M059J (cell line): Measurements from ENCODE around the gene AP1M2. TPM values are rescaled to one million over a fixed set of nuclear protein-coding genes. Genes with fewer than 3 reads are reported as not detected.
"Not testable (repeated sequence)": the region's sequence is repeated elsewhere in the genome, so short reads cannot be mapped to it uniquely, and the experiment has no call there.

Experiments
- DNase-seq: peaks from one replicate; pipeline ENCODE4 v3.0.0-alpha.2; 2012; ENCODE audit warnings: low read depth
- total RNA-seq: library from RNA; depleted of rRNA; stranded (reverse); fragments of >200 nt; shearing (Covaris generic); gene quantifications from 2 replicates; pipeline ENCODE4 v1.2.3, GENCODE V29; 2014

The AP1M2 gene
- total RNA-seq, 1 experiment from 2014 or later: 9.0 TPM

DNA sequence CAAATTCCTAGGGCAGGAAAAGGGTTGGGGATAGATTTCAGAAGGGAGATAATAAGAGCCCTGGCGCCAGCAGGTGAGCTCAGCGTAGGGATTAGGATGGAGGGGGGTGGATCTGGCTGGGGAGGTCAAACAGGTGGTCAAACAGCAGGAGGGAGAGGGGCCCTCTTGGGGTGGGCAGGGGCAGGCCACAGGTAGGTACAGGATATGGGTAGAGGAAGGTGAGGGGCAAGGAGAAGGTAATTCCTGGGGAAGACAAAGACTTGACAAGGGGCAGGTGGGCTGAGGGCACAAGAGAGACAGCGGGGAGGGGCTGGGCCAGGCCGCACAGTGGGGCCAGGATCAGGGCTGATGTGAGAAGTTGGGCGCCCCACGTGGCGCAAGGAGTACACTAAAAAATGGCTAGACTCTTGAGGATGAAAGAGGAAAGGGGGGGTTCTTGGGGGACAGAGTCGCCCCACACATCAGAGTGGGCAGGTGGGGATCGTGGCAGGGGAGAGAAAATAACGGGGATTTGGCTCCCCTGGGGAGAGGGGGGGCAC, 22.0 kb downstream of the AP1M2 start:
- no peak for DNase-seq

DNA sequence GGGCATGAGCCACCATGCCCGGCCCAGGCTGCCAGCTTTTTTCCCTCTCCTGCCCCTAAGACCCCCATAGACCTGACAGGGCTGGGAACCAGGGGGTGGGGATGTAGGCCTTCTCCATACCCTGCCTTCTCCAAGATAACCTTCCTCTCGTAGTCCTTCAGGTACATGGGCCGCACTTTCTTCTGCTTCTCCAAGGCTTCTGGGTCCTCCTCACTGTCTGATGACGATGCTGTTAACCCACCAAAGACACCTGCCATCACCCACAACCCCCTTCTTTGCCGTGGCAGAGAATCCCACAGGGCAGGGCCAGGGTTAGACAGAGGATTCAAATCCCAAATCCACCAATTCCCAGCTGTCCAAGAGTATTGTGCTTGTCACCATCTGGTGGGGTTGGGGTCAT, 24.5 kb downstream of the AP1M2 start:
- no peak for DNase-seq

DNA sequence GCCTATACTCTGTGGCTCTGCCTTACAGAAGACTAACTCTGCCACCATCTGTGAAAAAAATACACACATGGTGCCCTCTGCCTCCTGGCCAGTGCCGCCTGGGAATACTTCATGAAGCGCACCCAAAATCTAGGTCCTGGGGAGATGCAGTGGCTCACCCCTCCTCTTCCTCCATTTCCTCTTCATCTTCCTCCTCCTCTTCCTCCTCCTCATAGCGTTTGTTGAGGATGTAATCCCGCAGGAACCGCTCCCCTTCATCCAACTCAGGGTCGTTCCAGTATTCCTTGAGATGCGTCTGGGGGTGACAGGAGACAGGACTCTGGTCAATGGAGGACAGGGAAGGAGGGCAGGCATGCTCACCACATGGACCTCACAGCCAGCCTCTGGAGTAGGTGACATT, 27.0 kb downstream of the AP1M2 start:
- DNase-seq: no peak

DNA sequence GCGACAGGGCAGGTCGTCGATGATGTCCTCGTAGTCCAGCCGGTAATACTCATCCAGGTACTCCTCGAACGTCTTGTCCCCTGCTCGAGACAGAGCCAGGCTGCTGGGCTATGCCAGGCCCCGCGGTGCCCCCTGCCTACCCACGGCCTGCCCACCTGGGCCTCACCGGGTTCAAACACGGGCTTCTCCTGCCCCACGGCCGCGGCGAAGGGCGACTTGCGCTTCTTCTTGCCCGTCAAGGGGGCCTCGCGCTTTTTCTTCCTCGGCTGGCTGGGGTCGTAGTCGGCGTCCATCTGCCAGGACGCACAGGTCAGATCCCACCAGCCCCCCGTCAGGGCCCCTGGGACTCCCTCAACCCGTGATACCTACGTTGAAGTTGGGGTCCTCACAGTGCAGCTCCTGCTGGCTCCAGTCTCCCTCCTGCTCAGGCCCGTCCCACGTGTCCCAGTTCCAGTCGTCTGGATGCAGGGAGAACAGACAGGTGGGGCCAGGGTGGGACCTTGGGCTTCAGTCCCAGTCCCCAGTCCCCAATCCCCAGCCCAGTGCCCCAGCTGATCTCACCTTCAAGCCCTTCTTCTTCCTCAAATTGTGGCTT, 29.4 kb downstream of the AP1M2 start:
- DNase-seq: no peak

DNA sequence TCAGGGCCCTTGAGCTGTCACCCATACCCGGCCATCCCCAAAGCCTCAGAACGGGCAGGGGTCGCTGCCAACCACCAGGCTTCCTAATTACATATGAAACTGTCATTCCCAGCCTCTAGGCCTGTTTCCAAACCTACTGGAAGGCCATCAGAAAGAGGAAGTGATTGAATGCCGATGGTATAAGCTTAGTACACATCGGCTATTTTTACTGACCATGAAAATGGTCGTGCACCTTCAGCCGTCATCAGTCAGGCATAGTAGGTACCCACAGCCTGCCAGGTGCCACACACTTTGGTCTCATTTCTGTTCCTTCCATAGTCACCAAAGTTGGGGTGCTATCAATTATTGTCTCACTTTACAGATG, 31.5 kb downstream of the AP1M2 start:
- no peak for DNase-seq

DNA sequence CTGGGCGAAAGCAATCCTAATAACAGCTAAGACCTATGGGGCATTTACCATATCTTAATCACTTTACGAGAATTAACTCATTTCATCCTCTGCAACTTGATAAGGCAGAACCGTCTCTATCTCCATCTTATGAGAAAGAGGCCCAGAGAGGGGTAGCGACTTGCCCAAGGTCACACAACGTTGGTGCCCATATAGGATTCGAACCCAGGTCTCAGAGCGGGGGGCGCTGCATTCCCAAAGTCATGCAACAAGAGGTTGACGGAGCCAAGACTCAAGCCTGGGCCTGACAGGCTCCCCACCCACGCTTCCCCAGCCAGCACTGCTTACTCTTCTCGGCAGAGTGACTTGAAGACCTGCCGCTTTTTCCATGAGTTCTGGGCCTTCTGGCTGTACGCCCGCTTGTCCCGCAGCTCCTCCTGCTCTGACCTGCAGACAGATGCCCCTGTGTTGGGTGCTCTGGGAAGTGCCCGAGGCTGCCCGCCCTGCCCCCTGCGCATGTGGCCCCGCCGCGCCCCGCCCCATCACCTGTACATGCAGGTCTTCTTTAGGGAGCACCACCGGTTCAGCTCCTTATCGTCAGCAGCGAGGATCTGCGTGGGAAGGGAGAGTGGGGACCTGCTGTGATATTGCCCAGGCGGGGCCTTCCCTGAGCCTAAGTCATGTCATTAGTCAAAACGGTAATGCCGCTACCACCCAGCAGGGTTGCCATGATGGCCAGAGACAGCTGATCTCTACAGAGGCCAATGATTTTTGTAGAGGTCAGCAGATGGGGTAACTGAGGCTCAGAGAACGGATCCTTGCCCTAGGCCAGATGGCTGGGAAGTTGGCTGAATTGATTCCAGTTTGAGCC, 32.1 kb downstream of the AP1M2 start:
- no peak for DNase-seq

DNA sequence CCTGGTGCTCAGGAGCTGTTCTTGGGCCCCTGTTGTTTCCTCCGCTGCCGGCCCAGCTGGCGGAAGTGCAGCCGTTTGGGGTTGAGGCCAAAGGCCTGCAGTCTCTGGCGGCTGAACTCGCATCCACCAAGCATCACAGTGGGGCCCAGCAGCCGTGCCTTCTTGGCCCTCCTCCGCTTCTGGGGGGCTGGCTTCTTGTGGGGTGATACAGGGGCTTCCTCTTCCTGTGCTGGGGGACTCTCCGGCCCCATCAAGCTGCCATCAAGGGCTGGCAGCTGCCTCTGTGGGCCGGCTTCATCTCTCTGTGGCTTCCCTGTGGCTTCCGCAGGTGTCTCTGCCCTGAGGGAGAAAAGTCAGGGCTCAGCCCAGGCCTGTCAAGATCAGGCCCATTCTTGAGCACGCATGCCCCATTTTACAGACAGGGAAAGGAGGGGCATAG, 33.1 kb downstream of the AP1M2 start:
- DNase-seq: no peak

DNA sequence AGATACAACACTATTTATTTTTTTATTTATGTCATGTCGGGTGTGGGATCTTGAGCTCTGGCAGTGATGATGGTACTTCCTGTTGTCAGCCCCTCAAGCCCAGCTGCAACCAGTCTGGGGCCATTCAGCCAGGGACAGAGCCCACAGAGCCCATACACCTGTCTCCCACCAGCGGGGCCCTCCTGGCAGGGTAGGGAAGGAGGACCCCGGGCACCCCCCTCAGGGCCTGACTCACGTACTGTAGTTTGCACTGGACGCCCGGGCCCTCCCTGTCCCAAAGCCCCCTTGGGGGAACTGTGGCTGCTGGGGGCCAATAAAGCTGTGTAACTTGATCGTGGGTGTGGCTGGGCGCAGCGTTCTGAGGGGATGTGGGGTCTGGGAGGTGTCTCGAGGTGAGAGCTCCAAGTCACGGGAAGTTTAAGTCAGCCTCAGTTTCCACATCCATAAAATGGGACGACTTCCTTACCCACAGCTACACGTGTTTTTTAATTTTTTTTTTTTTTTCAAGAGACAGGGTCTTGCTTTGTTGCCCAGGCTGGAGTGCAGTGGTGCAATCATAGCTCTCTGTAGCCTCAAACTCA, 33.9 kb downstream of the AP1M2 start:
- no peak for DNase-seq

DNA sequence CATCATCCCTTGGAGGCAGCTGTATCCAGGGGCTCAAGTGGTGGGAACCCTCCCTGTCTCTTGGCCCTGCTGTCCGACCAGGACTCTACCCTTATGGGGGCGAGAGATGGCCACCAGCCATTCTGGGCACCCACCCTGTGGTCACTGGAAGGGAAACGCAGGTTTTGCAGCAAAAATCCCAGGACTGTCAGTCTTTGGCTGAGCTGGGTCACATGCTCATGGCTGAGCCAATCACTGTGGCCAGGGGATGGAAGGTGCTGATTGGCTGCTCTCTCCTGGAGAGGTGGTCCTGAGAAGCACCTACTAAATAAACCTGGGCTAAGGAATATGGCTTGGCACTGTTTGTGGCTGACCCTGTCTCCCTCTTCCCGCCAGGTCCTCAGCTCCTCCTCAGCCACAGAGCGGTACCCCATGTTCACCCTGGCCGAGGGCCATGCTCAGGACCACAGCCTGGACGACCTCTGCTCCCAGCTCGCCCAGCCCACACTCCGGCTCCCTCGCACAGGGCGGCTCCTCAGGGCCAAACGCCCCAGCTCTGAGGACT, 34.5 kb downstream of the AP1M2 start:
- peak; percentile 49 for DNase-seq

DNA sequence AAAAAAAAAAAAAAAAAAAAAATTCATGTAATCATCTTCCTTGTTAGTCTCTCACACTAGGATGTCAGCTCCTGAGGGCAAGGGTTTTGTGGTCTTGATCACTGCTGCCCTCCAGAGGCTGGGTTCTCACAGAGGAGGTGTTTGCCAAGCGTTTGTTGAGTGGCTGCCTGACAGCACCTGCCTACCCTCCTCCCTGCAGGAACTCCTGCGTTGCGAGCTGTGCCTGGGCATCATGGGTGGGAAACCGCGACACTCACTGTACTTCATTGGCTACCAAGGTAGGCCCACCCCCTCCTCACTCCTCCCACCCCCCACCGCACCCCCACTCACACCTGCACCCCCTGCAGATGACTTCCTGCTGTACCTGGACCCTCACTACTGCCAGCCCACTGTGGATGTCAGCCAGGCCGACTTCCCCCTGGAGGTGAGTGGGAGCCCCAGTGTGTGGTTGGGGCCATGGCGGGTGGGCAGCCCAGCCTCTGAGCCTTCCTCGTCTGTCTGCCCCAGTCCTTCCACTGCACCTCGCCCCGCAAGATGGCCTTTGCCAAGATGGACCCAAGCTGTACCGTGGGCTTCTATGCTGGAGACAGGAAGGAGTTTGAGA, 35.3 kb downstream of the AP1M2 start:
- peak; percentile 57 for DNase-seq

DNA sequence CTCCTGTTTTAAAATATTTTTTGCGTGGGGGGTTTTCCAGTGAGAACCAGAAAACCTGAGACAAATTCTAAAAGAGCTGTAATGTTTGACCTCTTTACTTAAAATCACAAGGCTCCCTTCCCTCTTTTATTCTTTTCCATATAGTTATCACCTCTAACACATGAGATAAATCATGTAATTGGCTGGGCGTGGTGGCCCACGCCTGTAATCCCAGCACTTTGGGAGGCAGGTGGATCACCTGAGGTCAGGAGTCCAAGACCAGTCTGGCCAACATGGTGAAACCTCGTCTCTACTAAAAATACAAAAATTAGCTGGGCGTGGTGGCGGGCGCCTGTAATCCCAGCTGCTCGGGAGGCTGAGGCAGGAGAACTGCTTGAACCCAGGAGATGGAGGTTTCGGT, 36.1 kb downstream of the AP1M2 start:
- DNase-seq: not testable (repeated sequence)

DNA sequence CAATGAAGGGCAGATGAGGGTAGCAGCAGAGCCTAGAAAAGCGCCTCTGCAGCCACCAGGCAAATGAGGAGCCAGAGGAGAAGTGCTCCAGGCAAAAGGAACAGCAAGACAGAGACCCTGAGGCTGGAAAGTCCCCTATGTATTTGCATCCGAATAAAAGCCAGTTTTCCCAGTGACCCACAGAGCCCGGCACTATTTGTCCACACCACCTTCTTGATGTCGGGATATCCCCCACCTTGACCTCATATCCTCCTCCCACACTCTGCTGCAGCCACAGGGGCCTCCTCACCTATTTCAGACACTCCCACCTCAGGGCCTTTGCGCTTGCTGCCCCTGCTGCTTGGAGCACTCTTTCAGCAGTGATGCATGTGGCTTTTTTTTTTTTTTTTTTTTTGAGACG, 36.8 kb downstream of the AP1M2 start:
- DNase-seq: no peak

DNA sequence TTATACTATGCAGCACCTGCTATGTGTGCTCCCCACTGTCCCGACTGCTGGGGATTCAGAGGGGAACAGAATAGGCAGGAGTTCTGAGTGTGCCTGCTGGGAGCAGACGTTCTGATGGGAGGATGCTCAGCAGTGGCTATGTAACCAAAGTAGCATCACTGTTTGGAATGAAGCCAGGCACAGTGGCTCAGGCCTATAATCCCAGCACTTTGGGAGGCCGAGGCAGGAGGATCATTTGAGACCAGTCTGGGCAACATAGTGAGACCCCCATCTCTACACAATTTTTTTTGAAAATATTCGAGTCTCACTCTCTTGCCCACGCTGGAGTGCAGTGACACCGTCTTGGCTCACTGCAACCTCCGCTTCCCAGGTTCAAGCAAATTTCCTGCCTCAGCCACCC, 37.4 kb downstream of the AP1M2 start:
- no peak for DNase-seq

DNA sequence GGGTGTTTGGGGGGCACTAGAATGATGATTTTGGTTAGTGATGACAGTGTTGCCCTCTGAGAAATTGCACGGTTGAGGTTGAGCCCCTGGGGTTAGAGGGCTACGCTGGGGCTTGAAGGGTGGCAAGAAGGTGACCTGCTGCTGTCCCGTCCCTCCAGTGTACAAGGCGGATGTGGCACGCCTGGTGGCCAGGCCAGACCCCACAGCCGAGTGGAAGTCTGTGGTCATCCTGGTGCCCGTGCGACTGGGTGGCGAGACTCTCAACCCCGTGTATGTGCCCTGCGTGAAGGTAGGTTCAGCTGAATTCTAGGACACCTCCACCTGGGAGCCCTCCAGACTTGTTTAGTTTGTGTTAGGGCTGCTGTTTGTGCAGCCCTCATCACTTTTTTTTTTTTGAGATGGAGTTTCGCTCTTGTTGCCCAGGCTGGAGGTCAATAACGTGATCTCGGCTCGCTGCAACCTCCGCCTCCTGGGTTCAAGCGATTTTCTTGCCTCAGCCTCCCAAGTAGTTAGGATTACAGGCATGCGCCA, 38.3 kb downstream of the AP1M2 start:
- DNase-seq: no peak

DNA sequence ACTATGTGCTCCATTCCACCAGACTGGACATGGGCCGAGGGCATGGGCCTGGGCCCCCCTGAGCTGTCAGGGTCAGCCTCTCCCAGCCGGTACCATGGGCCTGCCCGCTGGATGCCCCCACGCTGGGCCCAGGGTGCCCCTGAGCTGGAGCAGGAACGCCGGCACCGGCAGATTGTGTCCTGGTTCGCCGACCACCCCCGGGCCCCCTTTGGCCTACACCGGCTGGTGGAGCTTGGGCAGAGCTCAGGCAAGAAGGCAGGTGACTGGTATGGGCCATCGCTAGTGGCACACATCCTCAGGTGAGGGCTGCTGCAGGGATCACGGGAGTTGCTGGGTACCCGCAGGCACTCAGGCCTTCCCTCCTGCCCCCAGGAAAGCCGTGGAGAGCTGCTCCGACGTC, 40.3 kb downstream of the AP1M2 start:
- DNase-seq: no peak

DNA sequence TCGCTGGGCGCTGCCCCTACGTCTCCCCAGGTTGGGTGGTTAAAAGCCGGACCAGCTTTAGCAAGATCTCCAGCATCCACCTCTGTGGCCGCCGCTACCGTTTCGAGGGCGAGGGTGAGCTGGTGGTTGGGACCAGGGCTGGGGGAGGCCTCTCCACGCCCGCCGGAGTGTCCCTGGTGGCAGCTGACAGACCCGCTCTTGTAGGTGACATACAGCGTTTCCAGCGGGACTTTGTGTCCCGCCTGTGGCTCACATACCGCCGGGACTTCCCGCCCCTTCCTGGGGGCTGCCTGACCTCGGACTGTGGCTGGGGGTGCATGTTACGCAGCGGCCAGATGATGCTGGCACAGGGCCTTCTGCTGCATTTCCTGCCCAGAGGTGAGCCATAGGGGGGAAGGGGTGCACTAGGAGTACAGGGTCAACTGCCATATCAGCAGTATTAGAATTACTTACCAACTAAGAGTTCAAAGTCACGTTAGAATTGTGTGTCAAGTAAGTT, 42.3 kb downstream of the AP1M2 start:
- DNase-seq: no peak

DNA sequence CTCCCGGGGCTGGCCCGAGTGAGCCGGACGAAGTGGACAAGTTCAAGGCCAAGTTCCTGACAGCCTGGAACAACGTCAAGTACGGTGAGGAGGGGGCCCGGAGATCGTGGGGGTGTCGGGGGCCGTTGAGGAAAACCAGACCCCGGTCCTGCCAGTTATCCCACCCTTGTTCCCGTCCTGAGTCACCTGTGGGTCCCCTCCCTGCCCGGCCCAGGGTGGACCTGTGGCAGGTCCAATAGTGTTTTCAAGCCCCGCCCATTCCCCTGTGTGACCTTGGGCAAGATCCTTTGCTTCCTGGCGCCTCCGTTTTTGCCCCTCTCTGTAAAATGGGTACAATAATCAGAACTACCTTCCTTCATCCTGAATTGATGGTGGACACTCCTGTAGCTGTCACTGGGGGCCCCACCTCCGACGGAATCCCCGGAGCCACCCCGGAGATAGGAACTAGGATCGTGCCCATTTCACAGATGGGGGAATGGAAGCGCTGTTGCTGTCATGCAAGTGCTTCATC, 42.8 kb downstream of the AP1M2 start:
- DNase-seq: no peak

DNA sequence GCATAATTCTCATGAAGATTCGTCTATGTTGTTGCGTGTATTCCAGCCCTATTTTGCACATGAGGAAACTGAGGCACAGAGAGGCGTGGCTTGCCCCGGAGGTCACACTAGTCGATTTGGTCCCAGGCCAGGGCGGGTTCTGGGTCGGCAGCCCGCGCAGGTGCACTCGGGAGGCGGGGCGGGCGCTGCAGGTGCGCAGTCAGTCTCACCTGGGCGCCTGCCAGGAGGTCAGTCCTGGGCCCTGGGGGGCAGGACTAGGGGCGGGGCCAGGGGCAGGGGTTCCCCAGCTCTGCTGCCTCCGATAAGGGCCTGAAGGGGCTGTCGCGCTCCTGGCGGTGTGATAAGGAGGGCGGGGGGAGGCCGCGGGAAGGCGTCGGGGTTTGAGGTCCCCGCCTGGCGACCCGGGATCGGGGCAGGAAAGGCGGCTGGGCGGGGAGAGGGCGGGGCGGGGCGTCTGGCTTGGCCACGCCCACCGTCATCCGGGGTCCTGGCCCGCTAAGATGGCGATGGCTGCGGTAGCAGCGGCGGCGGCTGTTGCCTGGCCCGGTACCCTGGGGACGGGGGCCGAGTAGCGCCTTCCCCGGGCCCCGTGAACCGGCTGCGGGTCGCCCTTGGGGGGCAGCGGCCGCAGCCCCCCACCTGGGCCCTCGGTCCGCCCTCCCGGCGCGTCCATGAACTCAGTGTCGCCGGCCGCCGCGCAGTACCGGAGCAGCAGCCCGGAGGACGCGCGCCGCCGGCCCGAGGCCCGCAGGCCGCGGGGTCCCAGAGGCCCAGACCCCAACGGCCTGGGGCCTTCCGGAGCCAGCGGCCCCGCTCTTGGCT, 43.5 kb downstream of the AP1M2 start, which contains the start of gene ATG4D:
Gene ATG4D (plus strand): TSS at position 485 of the 822 bp plus-strand sequence. CDS start 187 bp downstream, at position 672.
- peak; percentile 55 for DNase-seq

DNA sequence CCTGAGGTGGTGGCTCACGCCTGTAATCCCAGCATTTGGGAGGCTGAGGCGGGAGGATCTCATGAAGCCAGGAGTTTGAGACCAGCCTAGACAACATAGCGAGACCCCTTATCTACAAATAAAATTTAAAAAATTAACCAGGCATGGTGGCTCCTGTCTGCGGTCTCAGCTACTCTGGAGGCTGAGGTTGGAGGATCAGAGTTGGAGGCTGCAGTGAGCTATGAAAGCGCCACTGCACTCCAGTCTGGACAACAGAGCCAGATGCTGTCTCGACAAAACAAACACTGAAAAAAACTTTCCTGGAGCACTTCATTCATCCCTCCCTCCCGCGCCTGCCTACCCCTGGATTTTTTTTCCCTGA, 44.1 kb downstream of the AP1M2 start:
- no peak for DNase-seq

DNA sequence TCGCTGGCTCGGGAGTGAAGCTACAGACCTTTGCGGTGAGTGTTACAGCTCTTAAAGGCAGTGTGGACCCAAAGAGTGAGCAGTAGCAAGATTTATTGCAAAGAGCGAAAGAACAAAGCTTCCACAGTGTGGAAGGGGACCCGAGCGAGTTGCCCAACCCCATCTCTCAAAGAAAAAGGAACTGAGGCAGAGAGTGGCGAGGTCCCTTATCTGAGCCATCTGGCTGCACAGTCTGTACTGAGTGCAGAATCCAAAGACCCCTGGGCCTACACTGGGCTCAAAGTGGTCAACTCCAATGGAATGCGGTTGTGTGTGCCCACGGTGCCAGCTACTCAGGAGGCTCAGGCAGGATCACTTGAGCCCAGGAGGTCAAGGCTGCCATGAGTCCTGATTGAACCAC, 48.1 kb downstream of the AP1M2 start:
- not testable (repeated sequence) for DNase-seq
